Tibial nerve (tissue), 3 donors: ENCODE data around the gene MXRA8.

Experiments
- POLR2A ChIP-seq, 2 donors: fragments of 450-650 bp; IDR thresholded peaks; one replicate each; pipeline ENCODE4 v1.6.1; 2017; ENCODE audit warnings: antibody characterized with exemption in 2 of 2, mild to moderate bottlenecking in 2 of 2, moderate library complexity in 2 of 2
- TF ChIP-seq, protein P1 (sequence below), 5 experiments: fragments of 200-600 bp in 3 of 5; fragments of 450-650 bp in 2 of 5; sonication (generic) in 3 of 5; IDR thresholded peaks; one replicate each; pipeline ENCODE4 v1.5.1; 2016 to 2019; ENCODE audit warnings: antibody characterized with exemption in 5 of 5, mild to moderate bottlenecking in 3 of 5, moderate library complexity in 2 of 5

DNA sequence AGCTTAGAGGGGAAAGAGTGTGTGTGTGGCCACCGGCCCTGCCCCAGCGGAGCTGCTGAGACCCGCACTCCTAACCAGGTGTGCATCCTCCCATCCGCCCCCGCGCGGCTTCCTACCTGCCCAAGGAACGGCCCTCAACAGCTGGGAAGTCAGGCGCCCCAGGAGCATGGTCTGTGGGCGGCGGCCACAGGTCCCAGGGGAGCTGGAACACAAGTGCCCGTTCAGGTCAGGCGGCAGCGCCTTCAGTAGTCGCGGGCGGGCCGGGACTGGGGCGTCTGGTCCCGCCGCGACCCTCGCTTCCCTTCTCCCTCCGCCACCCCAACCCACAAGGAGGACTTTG lies 16.2 kb upstream of the MXRA8 start:
- TF ChIP-seq, protein P1, sequence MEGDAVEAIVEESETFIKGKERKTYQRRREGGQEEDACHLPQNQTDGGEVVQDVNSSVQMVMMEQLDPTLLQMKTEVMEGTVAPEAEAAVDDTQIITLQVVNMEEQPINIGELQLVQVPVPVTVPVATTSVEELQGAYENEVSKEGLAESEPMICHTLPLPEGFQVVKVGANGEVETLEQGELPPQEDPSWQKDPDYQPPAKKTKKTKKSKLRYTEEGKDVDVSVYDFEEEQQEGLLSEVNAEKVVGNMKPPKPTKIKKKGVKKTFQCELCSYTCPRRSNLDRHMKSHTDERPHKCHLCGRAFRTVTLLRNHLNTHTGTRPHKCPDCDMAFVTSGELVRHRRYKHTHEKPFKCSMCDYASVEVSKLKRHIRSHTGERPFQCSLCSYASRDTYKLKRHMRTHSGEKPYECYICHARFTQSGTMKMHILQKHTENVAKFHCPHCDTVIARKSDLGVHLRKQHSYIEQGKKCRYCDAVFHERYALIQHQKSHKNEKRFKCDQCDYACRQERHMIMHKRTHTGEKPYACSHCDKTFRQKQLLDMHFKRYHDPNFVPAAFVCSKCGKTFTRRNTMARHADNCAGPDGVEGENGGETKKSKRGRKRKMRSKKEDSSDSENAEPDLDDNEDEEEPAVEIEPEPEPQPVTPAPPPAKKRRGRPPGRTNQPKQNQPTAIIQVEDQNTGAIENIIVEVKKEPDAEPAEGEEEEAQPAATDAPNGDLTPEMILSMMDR (IDR thresholded peaks at IDR 0.05), result no peak
- TF ChIP-seq POLR2A (IDR thresholded peaks at IDR 0.05), result no peak
